Smooth muscle cell (in vitro differentiated cells): ENCODE results near the gene CALD1. TPM values are rescaled to one million over a fixed set of nuclear protein-coding genes. Genes with fewer than 3 reads are reported as not detected.

ENCODE experiments used
- DNase-seq: peaks from one replicate; lab custom pipeline; 2025; ENCODE audit not compliant: unreplicated experiment; lab: John Stamatoyannopoulos, UW
- H2AFZ ChIP-seq: fragments of 200-600 bp; sonication (generic); 2 replicates; pipeline ENCODE4 v1.6.0; 2016; ENCODE audit warnings: antibody characterized with exemption, low read depth, mild to moderate bottlenecking
- H3F3A ChIP-seq: fragments of 200-600 bp; sonication (generic); 2 replicates; pipeline ENCODE4 v1.6.0; 2017; ENCODE audit warnings: antibody characterized with exemption, low read depth
- H3K27ac ChIP-seq: fragments of 200-600 bp; sonication (generic); 2 replicates; pipeline ENCODE4 v1.5.1; 2016; ENCODE audit warnings: low read depth, mild to moderate bottlenecking
- H3K27me3 ChIP-seq: fragments of 200-600 bp; sonication (generic); 2 replicates; pipeline ENCODE4 v1.6.1; 2016; ENCODE audit warnings: low read depth, mild to moderate bottlenecking
- H3K36me3 ChIP-seq: fragments of 200-600 bp; sonication (generic); 2 replicates; pipeline ENCODE4 v1.5.1; 2016; ENCODE audit warnings: low read depth
- H3K4me1 ChIP-seq: fragments of 200-600 bp; sonication (generic); 2 replicates; pipeline ENCODE4 v1.5.1; 2016; ENCODE audit warnings: low read depth
- H3K4me2 ChIP-seq: fragments of 200-600 bp; sonication (generic); 2 replicates; pipeline ENCODE4 v1.6.0; 2016; ENCODE audit warnings: mild to moderate bottlenecking
- H3K4me3 ChIP-seq: fragments of 200-600 bp; sonication (generic); 2 replicates; pipeline ENCODE4 v1.5.1; 2016; ENCODE audit warnings: mild to moderate bottlenecking
- H3K79me2 ChIP-seq: fragments of 200-600 bp; sonication (generic); 2 replicates; pipeline ENCODE4 v1.6.0; 2016; ENCODE audit warnings: low read depth, mild to moderate bottlenecking
- H3K9ac ChIP-seq: fragments of 200-600 bp; sonication (generic); 2 replicates; pipeline ENCODE4 v1.6.0; 2016; ENCODE audit warnings: low read depth
- H3K9me3 ChIP-seq: fragments of 200-600 bp; sonication (generic); replicated peaks from 2 replicates; pipeline ENCODE4 v1.5.1; 2016; ENCODE audit warnings: low read depth
- H4K20me1 ChIP-seq: fragments of 200-600 bp; sonication (generic); 2 replicates; pipeline ENCODE4 v1.6.0; 2016; ENCODE audit warnings: low read depth
- WGBS: methylation state at CpG from one replicate; pipeline ENCODE4 v1.1.7; 2016; ENCODE audit warnings: low lambda C conversion rate; 5-methylcytosine and 5-hydroxymethylcytosine counted together
- polyA plus RNA-seq: library from polyadenylated mRNA; unstranded; fragments of >200 nt; fragmentation: Nextera tagmentation; extraction: Ambion mirVana; gene quantifications from 2 replicates; pipeline ENCODE4 v1.2.1, GENCODE V29; 2016
- total RNA-seq: library from RNA; depleted of rRNA; stranded (reverse); fragments of >200 nt; gene quantifications from 2 replicates; pipeline ENCODE4 v1.2.3, GENCODE V29; 2014
- TF ChIP-seq, protein P1 (sequence below): fragments of 200-600 bp; sonication (generic); IDR thresholded peaks from 2 replicates; pipeline ENCODE4 v1.5.1; 2017; ENCODE audit warnings: borderline replicate concordance, mild to moderate bottlenecking, antibody characterized with exemption; ENCODE audit not compliant: insufficient read depth, poor library complexity, severe bottlenecking

The CALD1 gene
- total and polyA plus RNA-seq, 2 experiments from 2014 or later = 948 to 1,552 TPM

DNA sequence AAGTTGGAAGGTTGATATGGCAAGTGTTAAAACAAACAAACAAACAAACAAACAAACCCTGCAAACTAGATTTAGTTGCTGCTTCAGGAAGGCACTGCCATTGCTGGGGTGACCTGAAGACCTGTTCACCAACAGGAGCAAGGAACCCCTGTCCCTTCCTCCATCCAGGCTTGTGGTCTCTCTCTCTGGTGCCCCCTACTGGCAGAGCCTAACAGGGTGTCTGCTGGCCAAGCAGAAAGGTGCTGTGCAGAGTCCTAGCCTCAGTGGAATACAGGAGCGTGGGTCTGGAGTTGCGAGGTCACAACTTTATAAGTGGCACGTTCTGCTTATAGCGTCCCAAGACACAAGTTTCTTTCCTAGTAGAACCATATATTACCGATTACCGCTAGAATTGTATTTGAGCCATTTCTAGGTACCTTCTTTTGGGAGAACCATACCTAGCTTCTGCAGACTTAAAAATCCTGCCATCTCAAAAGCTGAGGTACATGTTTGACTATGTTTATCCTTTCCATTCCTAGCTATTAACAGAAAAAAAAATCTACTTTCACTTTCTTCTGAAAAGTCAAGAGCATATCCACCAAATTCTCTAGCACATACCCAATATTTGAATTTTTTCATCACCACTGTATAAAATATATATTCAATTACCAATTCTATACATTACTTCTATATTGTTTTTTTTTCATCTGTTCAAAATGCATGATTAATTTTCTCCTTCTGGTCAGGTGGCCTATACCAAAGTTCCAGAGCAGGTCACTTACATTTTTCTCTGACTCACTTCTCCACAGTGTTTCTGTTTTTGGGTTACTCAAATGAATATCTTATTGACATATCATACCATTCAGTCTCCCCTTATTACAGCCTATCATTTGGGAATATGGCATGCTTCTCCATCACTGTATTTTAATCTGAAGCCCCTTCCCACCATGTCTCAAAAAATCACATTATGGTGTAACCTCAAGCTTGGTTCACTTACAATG is 29.1 kb upstream of the CALD1 start:
- Histone ChIP-seq H3F3A (no peaks in the 10 kb centered on the region), H3K27me3 (no peaks in the 10 kb centered on the region), H3K9ac (no peak overlapping the region), H3K79me2 (peaks cover 8% of the 10 kb centered on the region), H3K4me2 (no peak overlapping the region), H3K9me3 (no peaks in the 10 kb centered on the region), H3K36me3 (no peaks in the 10 kb centered on the region), H3K27ac (no peak overlapping the region), H3K4me1 (peaks cover 2% of the 10 kb centered on the region), H4K20me1 (no peaks in the 10 kb centered on the region), H2AFZ (no peak overlapping the region), H3K4me3 (no peak overlapping the region)
- TF ChIP-seq, protein P1, sequence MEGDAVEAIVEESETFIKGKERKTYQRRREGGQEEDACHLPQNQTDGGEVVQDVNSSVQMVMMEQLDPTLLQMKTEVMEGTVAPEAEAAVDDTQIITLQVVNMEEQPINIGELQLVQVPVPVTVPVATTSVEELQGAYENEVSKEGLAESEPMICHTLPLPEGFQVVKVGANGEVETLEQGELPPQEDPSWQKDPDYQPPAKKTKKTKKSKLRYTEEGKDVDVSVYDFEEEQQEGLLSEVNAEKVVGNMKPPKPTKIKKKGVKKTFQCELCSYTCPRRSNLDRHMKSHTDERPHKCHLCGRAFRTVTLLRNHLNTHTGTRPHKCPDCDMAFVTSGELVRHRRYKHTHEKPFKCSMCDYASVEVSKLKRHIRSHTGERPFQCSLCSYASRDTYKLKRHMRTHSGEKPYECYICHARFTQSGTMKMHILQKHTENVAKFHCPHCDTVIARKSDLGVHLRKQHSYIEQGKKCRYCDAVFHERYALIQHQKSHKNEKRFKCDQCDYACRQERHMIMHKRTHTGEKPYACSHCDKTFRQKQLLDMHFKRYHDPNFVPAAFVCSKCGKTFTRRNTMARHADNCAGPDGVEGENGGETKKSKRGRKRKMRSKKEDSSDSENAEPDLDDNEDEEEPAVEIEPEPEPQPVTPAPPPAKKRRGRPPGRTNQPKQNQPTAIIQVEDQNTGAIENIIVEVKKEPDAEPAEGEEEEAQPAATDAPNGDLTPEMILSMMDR = peak; percentile 64
- 58% methylated on average over 6 of the region's 6 CpGs for WGBS
- no peak for DNase-seq

DNA sequence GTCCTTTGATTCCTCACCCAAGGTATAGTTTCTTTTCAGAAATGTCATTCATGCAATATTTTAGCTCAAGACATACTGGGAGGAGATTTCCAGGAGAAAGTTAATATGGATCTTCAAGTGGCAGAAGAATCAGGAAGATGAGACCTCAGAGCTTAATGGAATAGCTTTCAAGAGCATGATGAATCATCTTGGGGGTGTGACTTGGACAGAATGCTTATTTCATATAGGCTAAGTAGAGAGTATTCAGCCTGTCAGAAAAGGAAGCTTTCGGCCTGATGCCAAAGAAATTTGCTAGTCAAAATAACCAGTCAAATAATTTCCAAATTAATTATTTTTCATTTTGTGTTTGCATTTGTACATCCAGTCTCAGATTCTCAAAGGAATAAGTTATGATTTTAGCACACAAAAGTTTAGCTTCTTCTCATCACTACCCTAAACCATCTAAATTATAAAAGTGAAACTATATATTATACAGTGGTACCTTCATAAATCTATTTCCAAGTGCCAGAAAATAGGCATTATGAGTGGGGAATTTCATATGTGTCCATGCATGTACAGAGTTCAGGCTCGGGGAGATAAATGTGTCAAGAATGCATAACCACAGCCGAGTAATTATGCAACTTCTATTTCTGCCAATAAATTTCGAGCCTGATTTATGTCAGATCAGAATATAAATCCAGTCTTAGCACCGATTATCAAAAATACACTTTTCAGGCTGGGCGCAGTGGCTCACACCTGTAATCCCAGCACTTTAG is 27.3 kb upstream of the CALD1 start:
- H4K20me1 ChIP-seq = no peaks in the 10 kb centered on the region
- no peak overlapping the region for H2AFZ ChIP-seq
- H3K9ac ChIP-seq = no peak overlapping the region
- H3K27me3 ChIP-seq = no peaks in the 10 kb centered on the region
- TF ChIP-seq, protein P1 = no peak
- H3K9me3 ChIP-seq = no peaks in the 10 kb centered on the region
- DNase-seq = no peak
- H3K36me3 ChIP-seq = no peaks in the 10 kb centered on the region
- no peaks in the 10 kb centered on the region for H3K4me1 ChIP-seq
- H3K27ac ChIP-seq = no peak overlapping the region
- WGBS = 83% methylated on average over 6 of the region's 6 CpGs
- H3K4me2 ChIP-seq = peak overlapping the region; percentile 59
- peaks cover 6% of the 10 kb centered on the region for H3K79me2 ChIP-seq
- no peaks in the 10 kb centered on the region for H3F3A ChIP-seq
- no peak overlapping the region for H3K4me3 ChIP-seq

DNA sequence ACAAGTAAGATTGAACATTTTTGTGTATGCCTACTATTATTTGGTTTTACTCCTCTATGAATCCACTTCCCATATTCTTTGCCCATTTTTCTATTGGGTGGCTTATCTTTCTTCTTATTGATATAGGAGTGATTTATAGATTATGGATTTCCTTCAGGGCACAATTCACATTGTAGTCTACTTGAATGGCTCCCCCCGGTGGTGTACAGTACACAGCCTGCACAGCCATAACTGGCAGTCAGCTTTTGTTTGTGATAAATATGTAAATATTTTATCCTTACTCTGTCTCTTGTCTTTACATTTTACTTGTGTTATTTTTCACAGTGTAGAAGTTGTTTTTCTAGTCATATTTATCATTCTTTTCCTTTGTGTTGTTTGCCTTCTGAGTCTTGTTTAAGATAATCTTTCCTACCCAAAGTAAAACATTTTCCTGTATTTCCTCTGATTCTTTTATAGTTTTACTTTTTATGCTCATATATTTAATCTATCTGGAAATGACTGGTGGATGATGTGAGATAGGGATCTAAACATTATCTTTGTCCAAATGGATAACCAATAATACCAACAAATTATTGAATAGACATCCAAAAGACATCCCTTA is 23.9 kb upstream of the CALD1 start:
- Histone ChIP-seq H3K79me2 (peaks cover 3% of the 10 kb centered on the region), H3K27me3 (no peaks in the 10 kb centered on the region), H2AFZ (no peak overlapping the region), H3K36me3 (no peaks in the 10 kb centered on the region), H3K9ac (no peak overlapping the region), H3K4me1 (no peaks in the 10 kb centered on the region), H3K4me2 (no peak overlapping the region), H3F3A (peaks cover 4% of the 10 kb centered on the region), H3K27ac (no peak overlapping the region), H3K4me3 (no peak overlapping the region), H4K20me1 (no peaks in the 10 kb centered on the region), H3K9me3 (no peaks in the 10 kb centered on the region)
- TF ChIP-seq, protein P1 = peak; percentile 63
- no peak for DNase-seq
- WGBS = 81% methylated on average over 1 of the region's 1 CpG
